IMR-90 (cell line): ENCODE results near the gene IFNGR1. TPM values are rescaled to one million over a fixed set of nuclear protein-coding genes. Genes with fewer than 3 reads are reported as not detected.

Experiments used
- ATAC-seq: fragments of 200-7000 bp; cut with Tn5 transposase; 2 replicates; pipeline ENCODE4 v1.9.1; 2020; ENCODE audit warnings: low read depth, mild to moderate bottlenecking, moderate library complexity
- BruUV-seq: library from RNA; stranded (reverse); fragments of 400-500 nt; replicated peaks from 2 replicates; lab custom pipeline; 2021; lab: Mats Ljungman, UMichigan
- CTCF ChIA-PET: fragments of 300-600 bp; formaldehyde crosslinking; extraction: SDS; loops from one replicate; lab custom pipeline; 2021; ENCODE audit warnings: antibody characterized with exemption; lab: Yijun Ruan, JAX
- POLR2A ChIA-PET: fragments of 300-600 bp; sonication (Branson Sonifier 250); formaldehyde crosslinking; loops from one replicate; lab custom pipeline; 2022; ENCODE audit warnings: antibody characterized with exemption; ENCODE audit not compliant: unreplicated experiment; lab: Charles Lee
- DNase-seq: peaks from one replicate; pipeline ENCODE4 v3.0.0; 2013
- H2AFZ ChIP-seq: replicated peaks from 2 replicates; pipeline ENCODE3; 2013; ENCODE audit warnings: low read length, mild to moderate bottlenecking; ENCODE audit not compliant: poor library complexity
- H2AK5ac ChIP-seq: 2 replicates; pipeline ENCODE4 v1.6.1; 2013; ENCODE audit warnings: low read depth, low read length, inconsistent platforms
- H2AK9ac ChIP-seq: replicated peaks from 2 replicates; pipeline ENCODE3; 2013; ENCODE audit warnings: mild to moderate bottlenecking, low read depth, low read length, moderate library complexity; ENCODE audit not compliant: poor library complexity
- H2BK120ac ChIP-seq: 2 replicates; pipeline ENCODE4 v1.6.1; 2013; ENCODE audit warnings: low read depth, low read length, inconsistent platforms
- H2BK15ac ChIP-seq: 3 replicates; pipeline ENCODE4 v1.6.1; 2013; ENCODE audit warnings: low read depth, low read length, inconsistent platforms
- H2BK20ac ChIP-seq: 2 replicates; pipeline ENCODE4 v1.6.1; 2013; ENCODE audit warnings: low read depth, mild to moderate bottlenecking, inconsistent platforms, low read length, moderate library complexity
- H2BK5ac ChIP-seq: 2 replicates; pipeline ENCODE4 v1.6.1; 2013; ENCODE audit warnings: mild to moderate bottlenecking, low read depth, low read length, inconsistent platforms; ENCODE audit not compliant: poor library complexity, severe bottlenecking
- H3K14ac ChIP-seq: replicated peaks from 2 replicates; pipeline ENCODE4 v1.6.1; 2013; ENCODE audit warnings: low read depth, low read length, inconsistent platforms
- H3K18ac ChIP-seq: 2 replicates; pipeline ENCODE4 v1.6.1; 2013; ENCODE audit warnings: low read depth, low read length, control low read depth
- H3K23ac ChIP-seq: 2 replicates; pipeline ENCODE4 v1.6.1; 2013; ENCODE audit warnings: low read depth, low read length, inconsistent platforms
- H3K27ac ChIP-seq: 2 replicates; pipeline ENCODE4 v1.5.1; 2013; ENCODE audit warnings: mild to moderate bottlenecking, control low read depth, low read length; ENCODE audit not compliant: insufficient read depth
- H3K27me3 ChIP-seq: 2 replicates; pipeline ENCODE4 v1.6.1; 2013; ENCODE audit warnings: low read length; ENCODE audit not compliant: control insufficient read depth, insufficient read depth
- H3K36me3 ChIP-seq: 2 replicates; pipeline ENCODE4 v1.6.1; 2013; ENCODE audit warnings: low read length, mixed read lengths; ENCODE audit not compliant: control insufficient read depth, insufficient read depth
- H3K4ac ChIP-seq: 2 replicates; pipeline ENCODE4 v1.6.1; 2013; ENCODE audit warnings: low read depth, low read length, inconsistent platforms
- H3K4me1 ChIP-seq: 2 replicates; pipeline ENCODE4 v1.6.1; 2013; ENCODE audit warnings: low read length, mixed read lengths; ENCODE audit not compliant: control insufficient read depth, insufficient read depth
- H3K4me2 ChIP-seq: 2 replicates; pipeline ENCODE4 v1.6.1; 2013; ENCODE audit warnings: low read depth, mild to moderate bottlenecking, control low read depth, low read length, moderate library complexity
- H3K4me3 ChIP-seq: 2 replicates; pipeline ENCODE4 v1.5.1; 2013; ENCODE audit warnings: low read depth, mild to moderate bottlenecking, control low read depth, low read length, moderate library complexity; ENCODE audit not compliant: insufficient read depth
- H3K56ac ChIP-seq: 2 replicates; pipeline ENCODE4 v1.6.1; 2013; ENCODE audit warnings: low read length, inconsistent platforms; ENCODE audit not compliant: insufficient read depth; ENCODE audit errors: extremely low read depth
- H3K79me1 ChIP-seq, 2 experiments: 2 replicates each; pipeline ENCODE4 v1.6.1; 2013; ENCODE audit warnings: low read length in 2 of 2, inconsistent platforms in 1 of 2, low read depth in 1 of 2
- H3K9ac ChIP-seq: 2 replicates; pipeline ENCODE4 v1.6.1; 2013; ENCODE audit warnings: low read depth, low read length, control low read depth
- H3K9me1 ChIP-seq: 2 replicates; pipeline ENCODE4 v1.6.1; 2013; ENCODE audit warnings: low read length, inconsistent platforms; ENCODE audit not compliant: insufficient read depth
- H3K9me3 ChIP-seq: 2 replicates; pipeline ENCODE4 v1.6.1; 2013; ENCODE audit warnings: low read length; ENCODE audit not compliant: control insufficient read depth, insufficient read depth
- H4K20me1 ChIP-seq: 2 replicates; pipeline ENCODE4 v1.6.1; 2013; ENCODE audit warnings: low read length, inconsistent platforms; ENCODE audit not compliant: insufficient read depth
- H4K5ac ChIP-seq: 2 replicates; pipeline ENCODE4 v1.6.1; 2013; ENCODE audit warnings: mild to moderate bottlenecking, low read depth, low read length, control low read depth
- H4K8ac ChIP-seq, 2 experiments: 2 replicates each; pipeline ENCODE4 v1.6.1; 2013; ENCODE audit warnings: low read depth in 2 of 2, low read length in 2 of 2, control low read depth in 1 of 2, inconsistent platforms in 1 of 2
- H4K91ac ChIP-seq: 2 replicates; pipeline ENCODE4 v1.6.1; 2013; ENCODE audit warnings: low read depth, low read length, inconsistent platforms; ENCODE audit not compliant: insufficient read depth
- BHLHE40 ChIP-seq: fragments of 150-350 bp; IDR thresholded peaks from 2 replicates; pipeline ENCODE4 v1.6.1; 2016; ENCODE audit warnings: mild to moderate bottlenecking, low read depth, low read length
- CHD1 ChIP-seq: IDR thresholded peaks from 2 replicates; pipeline ENCODE4 v1.6.1; 2012; ENCODE audit warnings: low read depth, low read length, improper control_type of control experiment
- CTCF ChIP-seq: conservative IDR thresholded peaks from 2 replicates; pipeline ENCODE4 v1.5.1; 2012; ENCODE audit warnings: mild to moderate bottlenecking, low read depth, low read length, improper control_type of control experiment
- ELK1 ChIP-seq: fragments of 150-350 bp; IDR thresholded peaks from 2 replicates; pipeline ENCODE4 v1.6.1; 2016; ENCODE audit warnings: low read depth, mild to moderate bottlenecking, low read length, moderate library complexity, borderline replicate concordance
- FOS ChIP-seq: fragments of 150-350 bp; IDR thresholded peaks from 2 replicates; pipeline ENCODE4 v1.6.1; 2016; ENCODE audit warnings: low read depth, low read length
- MAFK ChIP-seq: IDR thresholded peaks from 2 replicates; pipeline ENCODE4 v1.6.1; 2012; ENCODE audit warnings: low read depth, low read length, improper control_type of control experiment
- MXI1 ChIP-seq: IDR thresholded peaks from 2 replicates; pipeline ENCODE4 v1.6.1; 2012; ENCODE audit warnings: low read depth, mild to moderate bottlenecking, low read length, moderate library complexity, borderline replicate concordance
- NFE2L2 ChIP-seq: fragments of 150-350 bp; IDR thresholded peaks from 2 replicates; pipeline ENCODE4 v1.6.1; 2016; ENCODE audit warnings: low read depth, mild to moderate bottlenecking, low read length
- POLR2A ChIP-seq: IDR thresholded peaks from 2 replicates; pipeline ENCODE4 v1.6.1; 2012; ENCODE audit warnings: mild to moderate bottlenecking, low read depth, low read length
- RAD21 ChIP-seq: IDR thresholded peaks from 2 replicates; pipeline ENCODE4 v1.6.1; 2012; ENCODE audit warnings: low read length, improper control_type of control experiment
- RCOR1 ChIP-seq: IDR thresholded peaks from 2 replicates; pipeline ENCODE4 v1.6.1; 2012; ENCODE audit warnings: mild to moderate bottlenecking, low read length, improper control_type of control experiment; ENCODE audit not compliant: insufficient replicate concordance
- RFX5 ChIP-seq: IDR thresholded peaks from 2 replicates; pipeline ENCODE4 v1.8.0; 2012; ENCODE audit warnings: low read depth, mild to moderate bottlenecking, low read length, moderate library complexity
- WGBS, 2 experiments: methylation state at CpG; one replicate each; pipeline versions ENCODE4 v1.1.5 to v1.1.7; 2013; ENCODE audit warnings: missing lambda C conversion rate in 2 of 2; ENCODE audit not compliant: insufficient read length in 1 of 2; ENCODE audit errors: extremely low coverage in 2 of 2; 5-methylcytosine and 5-hydroxymethylcytosine counted together
- dilution Hi-C: fragments of 300-500 bp; cut with HindIII; formaldehyde crosslinking; loops from one replicate; pipeline ENCODE4 v1.14.3; 2018; ENCODE audit warnings: low sequenced_read_pairs; ENCODE audit not compliant: unreplicated experiment
- in situ Hi-C: fragments of 300-500 bp; cut with MboI; formaldehyde crosslinking; loops from 3 replicates; pipeline ENCODE4 v1.14.3; 2019; ENCODE audit warnings: low sequenced_read_pairs, inconsistent platforms, mixed read lengths
- intact Hi-C: fragments of 100-400 bp; cut with micrococcal nuclease; formaldehyde crosslinking; loops from 2 replicates; pipeline ENCODE4 v1.10.0; 2022
- polyA plus RNA-seq, 3 experiments: library from polyadenylated mRNA; depleted of rRNA; stranded (reverse); fragments of >200 nt; gene quantifications; 2 replicates each; pipeline ENCODE4 v1.2.3, GENCODE V29; 2012; ENCODE audit warnings: low replicate concordance in 1 of 3
- total RNA-seq: library from RNA; depleted of rRNA; stranded (reverse); fragments of >200 nt; gene quantifications from 2 replicates; pipeline ENCODE4 v1.2.3, GENCODE V29; 2012

The IFNGR1 gene
- total and polyA plus RNA-seq, 2 of the 4 experiments (the other 2 are of a cell fraction), result 19.1 to 25.6 TPM

GRCh38 chr6:137227871-137228302 is 8.7 kb upstream of the IFNGR1 start:
- dilution Hi-C loops, result no loop called here
- BruUV-seq, result no TSS peak
- no peak overlapping the region for H2AK5ac ChIP-seq
- H2BK15ac ChIP-seq, result no peak overlapping the region
- no peaks in the 10 kb centered on the region; the same call in 1 of the 2 replicates for H3K4me1 ChIP-seq
- no peaks in the 10 kb centered on the region for H3K9me3 ChIP-seq
- H4K91ac ChIP-seq, result no peak overlapping the region
- no peak overlapping the region for H3K9ac ChIP-seq
- H3K27me3 ChIP-seq, result peaks cover 17% of the 10 kb centered on the region
- no peak overlapping the region for H3K4me3 ChIP-seq
- ChIA-PET CTCF (interaction anchor here (0.8 kb wide), 1 partner anchor 10 kb away, joined by 3 read pairs; no protein-coding TSS in a partner anchor), POLR2A (no interaction called here)
- no peak; the same call in 1 of the 2 replicates for ATAC-seq
- intact Hi-C loops, result no loop called here
- no peak overlapping the region for H4K8ac ChIP-seq
- no peaks in the 10 kb centered on the region for H3K36me3 ChIP-seq
- no peaks in the 10 kb centered on the region for H3K79me1 ChIP-seq
- no peak overlapping the region for H2BK120ac ChIP-seq
- peaks cover 6% of the 10 kb centered on the region; the same call in 1 of the 2 replicates for H3K9me1 ChIP-seq
- H2BK20ac ChIP-seq, result no peak overlapping the region
- H3K14ac ChIP-seq, result no peak overlapping the region
- no peak overlapping the region for H2AK9ac ChIP-seq
- H3K56ac ChIP-seq, result no peak overlapping the region
- no peak for TF ChIP-seq RFX5
- no peak for TF ChIP-seq POLR2A
- no peak for TF ChIP-seq NFE2L2
- no peak for TF ChIP-seq CTCF
- TF ChIP-seq FOS, result no peak
- no peak for TF ChIP-seq MXI1
- TF ChIP-seq RAD21, result no peak
- no peak for TF ChIP-seq CHD1
- no peak for TF ChIP-seq ELK1
- TF ChIP-seq BHLHE40, result no peak
- no peak for TF ChIP-seq RCOR1
- no peak for TF ChIP-seq MAFK
- WGBS, 2 experiments, result no CpG with 5 or more reads among the region's 4 CpGs
- H2BK5ac ChIP-seq, result no peak overlapping the region
- in situ Hi-C loops, result no loop called here
- H4K20me1 ChIP-seq, result no peaks in the 10 kb centered on the region
- no peak overlapping the region for H3K4me2 ChIP-seq
- no peak overlapping the region for H3K23ac ChIP-seq
- no peak overlapping the region for H3K27ac ChIP-seq
- no peak overlapping the region for H3K4ac ChIP-seq
- no peak for DNase-seq
- H2AFZ ChIP-seq, result no peak overlapping the region
- H4K5ac ChIP-seq, result no peak overlapping the region
- H3K18ac ChIP-seq, result no peak overlapping the region
